Bronchial epithelial cell (primary cell): ENCODE data around the gene PPARG. TPM values are rescaled to one million over a fixed set of nuclear protein-coding genes. Genes with fewer than 3 reads are reported as not detected.

Experiments
- DNase-seq: peaks from one replicate; pipeline ENCODE4 v3.0.0-alpha.2; 2010; ENCODE audit warnings: low read depth
- FAIRE-seq: peaks from 2 replicates; lab custom pipeline; 2011; peaks lifted over from hg19 to GRCh38; lab: Jason Lieb, UNC
- H3K27me3 ChIP-seq: 2 replicates; pipeline ENCODE4 v1.5.1; 2011; ENCODE audit warnings: low read length; ENCODE audit not compliant: control insufficient read depth, insufficient read depth
- H3K36me3 ChIP-seq: 2 replicates; pipeline ENCODE4 v1.5.1; 2011; ENCODE audit warnings: low read length; ENCODE audit not compliant: control insufficient read depth, insufficient read depth
- H3K4me3 ChIP-seq: 2 replicates; pipeline ENCODE4 v1.5.1; 2011; ENCODE audit warnings: mild to moderate bottlenecking, low read depth, low read length, control low read depth
- CTCF ChIP-seq: IDR thresholded peaks from 2 replicates; pipeline ENCODE4 v1.5.1; 2011; ENCODE audit warnings: mild to moderate bottlenecking, moderate library complexity, low read length, control low read depth, inconsistent platforms; ENCODE audit not compliant: insufficient read depth, severe bottlenecking
- total RNA-seq: library from RNA; depleted of rRNA; stranded (reverse); fragments of >200 nt; gene quantifications from 2 replicates; pipeline ENCODE4 v1.2.1, GENCODE V29; 2014

Gene PPARG
- total RNA-seq, 1 donor from 2014 or later, result 14.5 TPM

GRCh38 chr3:12308517-12308916 lies 19.6 kb downstream of the PPARG start:
- H3K27me3 ChIP-seq, result no peaks in the 10 kb centered on the region
- no peak for FAIRE-seq
- DNase-seq, result peak; percentile 90
- TF ChIP-seq CTCF, result no peak
- H3K36me3 ChIP-seq, result no peaks in the 10 kb centered on the region
- H3K4me3 ChIP-seq, result no peak overlapping the region

- no peak for DNase-seq
- Histone ChIP-seq H3K4me3 (no peak overlapping the region), H3K27me3 (no peaks in the 10 kb centered on the region), H3K36me3 (no peaks in the 10 kb centered on the region)
- FAIRE-seq, result no peak
- TF ChIP-seq CTCF, result no peak
Measured at GRCh38 chr3:12309716-12310115, 20.8 kb downstream of the PPARG start.

GRCh38 chr3:12312010-12312409 lies 23.1 kb downstream of the PPARG start:
- Histone ChIP-seq H3K36me3 (no peaks in the 10 kb centered on the region), H3K4me3 (no peak overlapping the region), H3K27me3 (no peaks in the 10 kb centered on the region)
- TF ChIP-seq CTCF, result no peak
- FAIRE-seq, result no peak
- DNase-seq, result peak; percentile 59

- DNase-seq (no peak), FAIRE-seq (no peak)
- no peak for TF ChIP-seq CTCF
- Histone ChIP-seq H3K36me3 (no peaks in the 10 kb centered on the region), H3K4me3 (no peak overlapping the region), H3K27me3 (no peaks in the 10 kb centered on the region)
Measured at GRCh38 chr3:12313519-12313918, 24.6 kb downstream of the PPARG start.

- FAIRE-seq, result no peak
- DNase-seq, result no peak
- no peak for TF ChIP-seq CTCF
- Histone ChIP-seq H3K4me3 (no peak overlapping the region), H3K36me3 (no peaks in the 10 kb centered on the region), H3K27me3 (no peaks in the 10 kb centered on the region)
Measured at GRCh38 chr3:12316253-12316652, 27.4 kb downstream of the PPARG start.

GRCh38 chr3:12316729-12317351 lies 28.0 kb downstream of the PPARG start:
- H3K27me3 ChIP-seq, result no peaks in the 10 kb centered on the region
- DNase-seq (no peak), FAIRE-seq (no peak)
- no peak overlapping the region for H3K4me3 ChIP-seq
- no peak for TF ChIP-seq CTCF
- no peaks in the 10 kb centered on the region for H3K36me3 ChIP-seq
